Ramos (cell line): ENCODE results near the gene SNAI1.
"Not testable (repeated sequence)": the region's sequence is repeated elsewhere in the genome, so short reads cannot be mapped to it uniquely, and the experiment has no call there.

ENCODE experiments used
- in situ Hi-C: fragments of 300-500 bp; cut with MboI; formaldehyde crosslinking; loops from one replicate; pipeline ENCODE4 v1.14.3; 2022; ENCODE audit warnings: low sequenced_read_pairs; ENCODE audit not compliant: unreplicated experiment

Gene SNAI1

DNA sequence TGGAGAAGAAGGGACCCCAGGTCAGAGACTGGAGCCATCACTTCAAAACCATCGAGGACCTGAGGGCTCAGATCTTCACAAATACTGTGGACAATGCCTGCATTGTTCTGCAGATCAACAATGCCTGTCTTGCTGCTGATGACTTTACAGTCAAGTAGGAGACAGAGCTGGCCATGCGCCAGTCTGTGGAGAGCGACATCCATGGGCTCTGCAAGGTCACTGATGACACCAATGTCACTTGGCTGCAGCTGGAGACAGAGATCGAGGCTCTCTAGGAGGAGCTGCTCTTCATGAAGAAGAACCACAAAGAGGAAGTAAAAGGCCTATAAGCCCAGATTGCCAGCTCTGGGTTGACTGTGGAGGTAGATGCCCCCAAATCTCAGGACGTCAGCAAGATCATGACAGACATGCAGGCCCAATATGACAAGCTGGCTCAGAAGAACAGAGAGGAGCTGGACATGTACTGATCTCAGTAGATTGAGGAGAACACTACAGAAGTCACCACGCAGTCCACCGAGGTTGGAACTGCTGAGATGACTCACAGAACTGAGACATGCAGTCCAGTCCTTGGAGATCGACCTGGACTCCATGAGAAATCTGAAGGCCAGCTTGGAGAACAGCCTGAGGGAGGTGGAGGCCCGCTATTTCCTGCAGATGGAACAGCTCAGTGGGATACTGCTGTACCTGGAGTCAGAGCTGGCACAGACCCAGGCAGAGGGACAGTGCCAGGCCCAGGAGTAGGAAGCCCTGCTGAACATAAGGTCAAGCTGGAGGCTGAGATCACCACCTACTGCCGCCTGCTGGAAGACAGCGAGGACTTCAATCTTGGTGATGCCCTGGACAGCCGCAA is 25.5 kb upstream of the SNAI1 start:
- in situ Hi-C loops, result loop anchor here (25.0 kb wide), 1 partner anchor 505 kb away; no protein-coding TSS in a partner anchor

DNA sequence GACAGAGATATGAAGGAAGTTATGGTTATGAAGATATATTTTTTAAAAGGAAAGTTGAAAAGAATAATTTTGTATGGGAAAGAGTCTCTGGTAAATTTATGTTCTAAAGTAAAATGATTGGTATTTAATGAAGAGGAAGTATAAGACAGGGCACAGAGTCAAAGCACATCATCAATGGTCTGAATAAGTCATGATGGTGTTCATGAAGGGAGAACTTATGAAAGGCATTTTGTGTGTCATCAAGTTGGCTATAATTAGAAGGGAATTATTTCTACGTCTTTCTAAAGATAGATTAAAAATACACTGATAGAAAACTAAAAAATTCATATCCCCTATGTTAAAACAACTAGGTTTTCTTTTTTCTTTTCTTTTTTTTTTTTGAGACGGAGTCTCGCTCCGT is 21.4 kb upstream of the SNAI1 start:
- in situ Hi-C loops, result loop anchor here (25.0 kb wide), 1 partner anchor 501 kb away; no protein-coding TSS in a partner anchor

DNA sequence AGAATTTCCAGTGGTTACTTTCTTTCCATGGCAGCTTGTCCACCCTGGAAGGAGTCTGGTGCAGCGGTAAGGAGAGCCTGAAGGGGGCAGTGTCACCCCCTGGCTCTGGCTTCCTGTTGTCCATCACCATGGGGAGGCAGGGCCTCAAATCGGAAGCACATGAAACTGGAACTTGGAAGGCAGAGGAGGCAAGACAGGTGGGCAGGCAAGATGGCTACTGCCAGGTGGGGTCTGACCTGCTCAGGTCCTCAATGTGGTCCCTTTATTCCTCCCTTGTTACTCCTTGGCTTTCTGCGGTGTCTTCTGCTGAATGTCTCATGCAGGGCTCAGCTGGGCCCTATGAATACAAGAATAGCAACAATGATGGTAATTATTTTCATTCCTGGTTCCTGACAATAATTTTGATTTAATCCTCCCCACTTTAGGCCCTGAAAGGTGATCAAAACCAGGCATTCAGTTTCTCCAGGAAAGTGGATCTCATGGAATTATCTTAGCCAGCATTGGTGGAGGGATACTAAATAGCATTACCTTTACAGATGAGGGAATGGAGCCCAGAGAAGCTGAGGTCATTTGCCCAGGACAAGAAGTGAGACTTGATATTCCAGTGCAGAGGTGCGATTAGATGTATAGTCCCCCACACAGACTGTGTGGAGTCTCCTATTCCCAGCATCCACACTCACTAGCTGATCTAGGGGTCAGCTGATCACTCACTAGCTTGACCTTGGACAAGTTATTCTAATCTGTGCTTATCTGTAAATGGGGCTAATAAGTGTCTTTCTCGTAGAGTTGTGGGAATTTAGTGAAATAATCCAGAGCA is 17.6 kb upstream of the SNAI1 start:
- in situ Hi-C loops, result loop anchor here (5.0 to 25.0 kb wide), 2 partner anchors 212 to 497 kb away; no protein-coding TSS in a partner anchor

DNA sequence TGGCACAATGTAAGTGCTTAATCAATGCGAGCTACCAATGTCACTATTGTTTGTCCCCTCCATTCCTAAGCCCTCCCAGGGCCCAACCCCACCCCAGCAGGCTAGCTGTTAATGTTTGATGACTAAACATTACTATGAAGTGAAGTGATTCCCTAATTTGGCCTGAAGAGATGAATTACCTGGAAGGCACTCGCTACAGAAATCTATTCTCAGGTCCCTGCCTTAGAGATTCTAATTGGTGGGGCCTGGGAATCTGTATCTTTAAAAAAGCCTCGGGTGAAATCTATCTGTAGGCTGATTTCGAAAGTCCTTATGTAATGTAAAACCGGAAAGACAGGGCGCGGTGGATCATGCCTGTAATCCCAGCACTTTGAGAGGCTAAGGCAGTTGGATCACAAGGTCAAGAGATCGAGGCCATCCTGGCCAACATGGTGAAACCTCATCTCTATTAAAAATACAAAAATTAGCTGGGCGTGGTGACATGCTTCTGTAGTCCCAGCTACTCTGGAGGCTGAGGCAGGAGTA is 16.9 kb upstream of the SNAI1 start:
- in situ Hi-C loops, result loop anchor here (5.0 to 25.0 kb wide), 2 partner anchors 211 to 496 kb away; no protein-coding TSS in a partner anchor

DNA sequence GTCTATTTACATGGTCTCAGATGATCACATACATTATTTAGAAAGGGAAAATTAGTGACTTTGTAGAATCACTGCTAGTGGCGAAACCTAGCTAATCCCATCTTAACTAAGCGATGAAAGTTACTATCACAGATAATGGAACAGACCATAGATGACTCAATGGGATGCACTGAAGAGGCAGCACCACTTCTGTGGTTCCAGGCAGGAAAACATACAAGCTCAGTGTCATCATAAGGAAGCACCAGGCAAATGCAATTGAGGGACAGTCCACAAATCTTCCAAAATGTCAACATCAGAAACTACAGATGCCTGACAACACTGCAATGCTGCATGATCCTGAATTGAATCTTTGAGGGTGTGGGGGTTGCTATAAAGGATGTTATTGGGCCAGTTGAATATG is 15.9 kb upstream of the SNAI1 start:
- in situ Hi-C loops, result loop anchor here (5.0 to 25.0 kb wide), 2 partner anchors 210 to 495 kb away; no protein-coding TSS in a partner anchor

DNA sequence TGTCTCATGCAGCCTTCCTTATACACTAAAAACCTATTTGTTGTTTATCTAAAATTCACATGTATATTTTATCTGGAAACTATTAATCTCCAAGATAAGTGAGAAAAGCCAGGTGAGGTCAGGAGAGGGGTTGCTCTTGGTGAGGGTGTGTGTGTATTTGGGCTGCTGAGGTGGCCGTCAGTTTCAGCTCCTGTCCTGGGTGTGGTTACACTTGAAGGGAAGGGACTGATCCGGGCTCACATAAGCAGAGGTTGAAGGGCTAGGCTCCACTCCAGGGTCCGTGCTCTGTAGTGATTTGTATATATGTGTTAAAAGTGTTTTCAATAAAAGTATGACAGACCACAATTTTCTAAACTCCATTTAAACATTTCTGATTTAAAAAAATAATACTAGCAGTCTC is 13.5 kb upstream of the SNAI1 start:
- in situ Hi-C loops, result loop anchor here (5.0 to 25.0 kb wide), 2 partner anchors 208 to 493 kb away; no protein-coding TSS in a partner anchor

DNA sequence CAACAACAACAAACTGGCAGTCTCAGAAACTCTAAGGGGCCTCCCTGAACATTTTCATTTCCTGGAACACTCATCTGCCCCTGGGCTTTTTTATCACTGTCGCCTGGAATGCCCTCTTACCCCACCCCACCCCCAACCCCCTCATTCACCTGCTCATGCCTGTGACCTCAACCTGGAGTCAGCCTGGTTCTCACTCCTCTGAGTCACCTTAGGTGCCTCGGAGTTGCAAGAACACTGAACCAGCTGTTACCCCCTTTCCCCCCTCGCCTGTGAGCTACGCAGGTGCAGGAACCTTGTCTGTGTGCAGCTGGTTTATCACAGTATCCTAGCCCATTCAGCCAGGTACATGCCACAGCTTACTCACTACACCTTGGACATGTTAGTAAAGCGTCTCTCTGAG is 12.8 kb upstream of the SNAI1 start:
- in situ Hi-C loops, result loop anchor here (5.0 to 25.0 kb wide), 2 partner anchors 207 to 492 kb away; no protein-coding TSS in a partner anchor

DNA sequence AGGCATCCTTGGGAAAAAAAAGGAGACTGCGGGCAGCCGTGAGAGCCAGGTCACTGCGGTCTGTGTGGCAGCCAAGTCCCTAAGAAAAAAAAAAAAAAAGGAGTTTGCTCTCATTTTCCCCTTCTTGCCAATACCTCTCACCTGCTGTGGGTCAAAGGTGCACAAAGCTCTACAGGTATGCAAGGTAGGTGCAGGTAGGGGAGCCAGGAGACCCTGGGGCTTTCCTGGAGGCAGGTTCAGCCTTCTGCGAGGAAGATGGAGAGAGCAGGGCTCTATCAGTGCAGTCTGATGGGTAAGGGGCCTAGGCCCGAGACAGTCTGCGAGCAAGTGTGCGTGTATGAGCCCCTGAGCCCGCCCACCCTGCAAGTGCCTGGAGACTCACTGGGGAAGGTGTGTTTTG is 12.3 kb upstream of the SNAI1 start:
- in situ Hi-C loops, result loop anchor here (25.0 kb wide), 1 partner anchor 492 kb away; no protein-coding TSS in a partner anchor

DNA sequence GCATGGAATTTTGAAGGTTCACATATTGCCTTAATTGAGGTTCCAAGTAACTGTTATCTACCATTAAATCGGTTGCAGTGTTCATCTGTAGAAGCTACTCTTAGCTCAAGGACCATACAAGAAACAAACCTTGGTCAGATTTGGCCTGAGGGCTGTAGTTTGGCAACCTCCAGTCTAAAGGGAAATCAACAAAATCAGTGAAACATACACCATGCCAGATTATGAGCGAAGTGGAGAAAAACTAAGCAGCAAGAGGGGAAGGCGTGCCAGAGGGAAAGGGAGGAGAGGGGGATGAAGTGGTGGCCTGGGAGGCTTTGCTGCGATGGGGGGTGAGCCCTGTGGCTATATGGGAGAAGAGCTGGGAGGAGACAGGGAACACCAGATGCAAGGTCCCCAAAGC is 8.8 kb upstream of the SNAI1 start:
- in situ Hi-C loops, result loop anchor here (25.0 kb wide), 1 partner anchor 488 kb away; no protein-coding TSS in a partner anchor

DNA sequence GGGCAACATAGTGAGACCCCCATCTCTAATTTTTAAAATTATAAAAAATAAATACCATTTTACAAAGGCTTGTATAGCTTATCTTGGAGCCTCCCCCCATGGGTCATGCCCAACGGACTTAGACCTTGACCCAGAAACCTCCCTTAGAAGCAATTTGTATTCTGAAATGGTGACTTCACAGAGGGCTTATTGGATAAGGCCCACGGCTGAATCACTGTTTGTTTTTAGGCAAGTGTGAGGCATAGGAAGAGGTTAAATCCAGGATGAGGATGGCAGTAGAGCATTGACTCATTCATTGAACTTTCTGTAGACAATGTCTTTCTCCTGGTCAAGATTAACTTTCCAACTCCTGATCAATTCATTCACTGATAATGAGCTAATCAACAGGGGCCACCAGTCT is 6.2 kb upstream of the SNAI1 start:
- in situ Hi-C loops, result no loop called here

DNA sequence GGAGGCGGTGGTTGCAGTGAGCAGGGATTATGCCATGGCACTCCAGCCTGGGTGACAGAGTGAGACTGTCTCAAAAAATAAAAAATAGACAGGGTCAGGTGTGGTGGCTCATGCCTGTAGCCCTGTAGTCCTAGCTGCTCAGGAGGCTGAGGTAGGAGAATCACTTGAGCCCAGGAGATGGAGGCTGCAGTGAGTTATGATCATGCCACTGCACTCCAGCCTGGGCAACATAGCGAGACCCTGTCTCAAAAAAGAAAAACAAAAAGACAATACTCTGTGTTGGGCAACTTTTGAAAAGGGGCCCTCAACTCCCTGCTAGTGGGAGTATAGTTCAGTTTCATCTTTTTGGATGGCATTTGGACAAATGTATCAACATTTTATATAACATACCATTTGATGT is 5.0 kb upstream of the SNAI1 start:
- in situ Hi-C loops, result not testable (repeated sequence)

DNA sequence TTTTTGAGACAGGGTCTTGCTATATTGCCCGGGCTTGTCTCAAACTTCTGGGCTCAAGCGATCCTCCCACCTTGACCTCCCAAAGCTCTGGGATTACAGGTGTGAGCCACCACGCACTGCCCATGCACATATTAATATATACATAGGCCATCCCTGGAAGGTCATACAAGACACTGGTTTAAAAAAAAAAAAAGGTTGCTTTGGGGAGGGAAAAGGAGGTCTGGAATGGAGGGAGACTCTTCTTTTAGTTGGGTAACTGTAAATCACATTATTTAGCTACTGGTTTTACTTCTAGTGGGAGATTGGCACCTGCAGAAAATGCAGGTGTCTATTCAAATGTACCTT is 4.1 kb upstream of the SNAI1 start:
- in situ Hi-C loops, result no loop called here

DNA sequence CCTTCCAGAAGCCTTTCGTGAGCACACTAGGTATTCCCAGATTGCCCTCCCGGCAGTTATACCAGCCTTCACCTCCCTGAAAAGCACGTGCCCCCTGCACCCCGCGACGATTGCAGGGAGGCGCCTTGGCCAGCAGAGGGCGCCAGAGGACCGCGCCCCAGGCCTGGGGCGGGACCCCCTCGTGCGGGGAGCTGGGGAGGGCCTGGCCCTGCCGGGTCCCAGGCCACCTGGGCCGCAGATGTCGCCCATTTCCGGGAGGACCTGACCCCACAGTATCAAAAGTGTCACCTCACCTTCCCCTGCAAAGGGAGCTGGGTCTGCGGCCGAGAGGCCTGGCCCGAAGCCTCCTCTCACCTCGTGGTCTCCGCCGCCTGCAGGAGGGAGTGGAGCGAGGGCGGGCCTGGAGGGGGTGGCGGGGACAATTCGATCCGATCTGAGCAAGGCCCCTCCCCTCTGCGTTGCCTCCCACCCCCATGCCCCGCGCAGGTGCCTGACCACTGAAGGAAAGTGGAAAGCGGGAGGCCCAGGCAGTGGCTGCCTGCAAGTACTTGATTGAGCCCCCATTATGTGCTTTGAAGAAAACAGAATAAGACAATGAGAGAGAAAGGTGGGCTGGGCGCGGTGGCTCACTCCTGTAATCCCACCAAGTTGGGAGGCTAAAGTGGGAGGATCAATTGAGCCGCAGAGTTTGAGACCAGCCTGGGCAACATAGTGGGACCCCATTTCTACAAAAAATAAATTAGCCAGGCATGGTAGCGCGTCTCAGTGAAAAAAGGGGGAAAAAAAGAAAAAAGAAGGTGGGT is 3.5 kb upstream of the SNAI1 start:
- in situ Hi-C loops, result no loop called here

DNA sequence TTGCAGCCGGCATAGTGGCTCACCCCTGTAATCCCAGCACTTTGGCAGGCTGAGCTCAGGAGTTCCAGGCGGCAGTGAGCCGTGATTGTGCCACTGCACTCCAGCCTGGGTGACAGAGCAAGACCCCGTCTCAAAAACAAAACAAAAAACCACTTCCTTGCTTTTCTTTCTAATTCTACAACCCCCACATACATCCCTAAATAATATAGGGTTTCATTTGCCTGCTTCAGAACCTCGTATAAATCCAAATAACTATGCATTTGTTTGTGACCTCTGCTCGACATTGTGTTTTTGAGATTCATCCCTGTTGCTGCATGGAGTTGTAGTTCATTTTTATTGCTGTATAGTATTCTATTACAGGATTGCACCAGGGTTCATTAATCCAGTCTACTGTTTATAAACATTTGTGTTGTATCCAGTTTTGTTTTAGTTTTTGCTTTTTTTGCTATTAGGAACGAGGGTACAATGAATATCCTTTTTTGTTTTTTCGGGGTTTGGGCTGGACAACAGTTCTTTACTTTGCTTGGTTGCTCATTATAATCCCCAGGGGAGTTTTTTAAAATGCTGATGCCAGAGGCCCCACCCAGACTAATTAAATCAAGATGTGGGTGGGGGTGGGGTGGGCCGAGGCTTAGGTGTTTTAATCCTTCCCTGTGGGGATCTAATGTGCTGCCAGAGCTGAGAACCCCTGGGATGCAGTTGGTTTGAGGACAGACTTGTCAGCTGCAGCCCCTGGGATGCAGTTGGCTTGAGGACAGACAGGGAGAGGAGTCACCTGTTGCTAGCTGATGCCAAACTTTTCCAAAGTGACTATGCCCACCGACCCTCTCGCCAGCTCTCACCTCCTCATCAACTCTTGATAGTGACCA is 2.4 kb upstream of the SNAI1 start:
- in situ Hi-C loops, result loop anchor here (5.0 kb wide), 1 partner anchor 92 kb away; no protein-coding TSS in a partner anchor

DNA sequence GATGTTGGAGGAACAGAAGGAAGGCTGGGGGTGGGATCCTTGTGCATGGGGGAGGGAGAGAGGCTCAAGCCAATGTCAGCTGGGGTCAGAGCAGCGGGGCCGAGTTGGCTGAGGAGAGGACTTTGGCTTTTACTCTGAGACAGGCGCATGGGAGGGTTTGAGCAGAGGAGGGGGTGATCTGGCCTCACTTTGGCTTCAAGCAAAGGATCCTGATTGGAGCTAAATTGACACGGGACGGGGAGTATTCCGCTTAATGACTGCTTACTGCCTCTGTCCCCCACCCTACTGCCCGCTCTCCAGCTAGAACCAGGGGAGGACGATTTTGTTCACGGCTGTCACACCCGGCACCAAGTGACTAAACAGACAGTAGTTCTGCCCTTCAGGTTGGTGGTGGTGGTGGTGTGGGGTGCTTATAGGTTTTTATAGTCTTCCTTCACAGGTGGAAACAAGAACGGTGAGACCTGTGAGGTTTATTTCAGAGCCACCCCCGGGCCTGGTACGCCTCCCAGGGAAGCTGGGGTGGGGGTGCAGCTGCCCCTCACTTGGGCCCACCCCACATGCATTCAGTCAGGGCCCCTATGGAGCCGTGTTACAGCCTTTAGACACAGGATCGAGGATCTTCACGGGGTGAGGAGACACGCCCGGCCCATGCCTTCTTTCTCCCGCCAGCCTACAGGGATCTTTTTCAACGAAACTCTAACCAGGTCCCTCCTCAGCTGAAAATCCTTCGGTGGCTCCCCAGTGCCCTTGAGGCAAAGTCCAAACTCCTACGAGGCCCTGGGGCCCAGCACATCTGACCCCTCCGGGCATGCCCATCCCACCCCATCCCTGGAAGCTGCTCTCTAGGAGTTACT is 1.3 kb upstream of the SNAI1 start:
- in situ Hi-C loops, result loop anchor here (5.0 kb wide), 1 partner anchor 91 kb away; no protein-coding TSS in a partner anchor

DNA sequence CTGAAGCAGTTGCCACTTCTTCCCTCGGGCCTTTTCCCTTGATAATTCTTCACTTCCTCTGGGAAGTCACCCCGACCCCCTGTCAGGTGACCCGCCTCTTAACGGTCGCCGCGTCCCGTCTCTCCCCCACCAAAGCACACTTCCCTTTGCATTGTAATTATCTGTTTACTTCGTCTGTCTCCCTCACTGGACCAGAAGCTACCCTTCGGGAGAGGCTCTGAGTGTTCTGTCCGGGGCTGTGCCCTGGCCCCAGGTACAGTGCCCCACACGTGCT is 771 bp upstream of the SNAI1 start:
- in situ Hi-C loops, result loop anchor here (5.0 kb wide), 1 partner anchor 90 kb away; no protein-coding TSS in a partner anchor

DNA sequence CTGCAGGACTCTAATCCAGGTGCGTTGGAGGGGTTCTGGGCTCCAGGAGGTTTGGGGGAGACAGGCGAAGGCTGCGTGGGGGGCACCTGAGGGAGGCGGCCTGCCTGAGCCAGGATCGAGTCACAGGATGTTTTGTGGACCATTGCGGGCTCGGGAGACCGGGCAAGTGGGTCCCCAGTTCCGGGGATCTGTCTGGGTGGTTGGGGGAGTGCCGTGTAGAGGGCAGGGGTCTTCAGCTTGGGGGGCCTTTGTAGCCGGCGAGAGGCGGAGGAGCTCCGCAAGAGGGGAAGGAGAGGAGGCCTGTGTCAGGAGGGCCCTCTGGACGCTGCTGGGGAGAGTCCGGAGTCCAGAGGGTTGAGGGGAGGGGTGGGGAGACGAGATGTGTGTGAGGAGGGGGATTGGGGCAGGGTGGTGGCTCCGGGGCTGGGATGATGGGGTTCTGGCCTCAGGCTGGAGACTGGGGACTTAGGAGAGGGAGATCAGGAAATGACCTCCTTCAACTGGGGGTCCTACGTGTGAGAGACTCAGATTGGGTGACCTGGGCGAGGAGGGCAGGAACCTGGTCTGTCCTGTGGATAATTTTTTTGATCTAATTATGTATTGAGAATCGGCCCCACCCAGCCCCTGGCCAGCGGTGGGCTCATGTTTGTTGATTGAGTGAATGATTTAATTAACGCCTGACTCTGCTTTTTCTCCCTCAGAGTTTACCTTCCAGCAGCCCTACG is 505 bp downstream of the SNAI1 start:
- in situ Hi-C loops, result loop anchor here (5.0 kb wide), 1 partner anchor 89 kb away; no protein-coding TSS in a partner anchor
